Right lobe of liver (tissue), 6 donors: ENCODE data around the gene DLGAP5. TPM values are rescaled to one million over a fixed set of nuclear protein-coding genes. Genes with fewer than 3 reads are reported as not detected.

Experiments
- ATAC-seq, 4 donors: fragments of 200-7000 bp; cut with Tn5 transposase; one replicate each; pipeline ENCODE4 v1.9.1; 2020; ENCODE audit warnings: mild to moderate bottlenecking in 4 of 4, moderate library complexity in 4 of 4
- DNase-seq, 3 donors: peaks; one replicate each; pipeline ENCODE4 v3.0.0-alpha.2; 2020
- H3K27ac ChIP-seq, 3 donors: fragments of 200-600 bp; one replicate each; pipeline ENCODE4 v1.8.0; 2022
- H3K27me3 ChIP-seq, 2 donors: fragments of 200-600 bp; one replicate each; pipeline ENCODE4 v1.8.0; 2022
- H3K36me3 ChIP-seq, 4 donors: fragments of 200-600 bp; sonication (generic) in 1 of 4; one replicate each; pipeline versions ENCODE4 v1.5.1 to v1.8.0; 2017 to 2022; ENCODE audit warnings: control low read depth in 1 of 4
- H3K4me1 ChIP-seq, 4 donors: fragments of 200-600 bp; sonication (generic) in 1 of 4; one replicate each; pipeline versions ENCODE4 v1.5.1 to v1.8.0; 2017 to 2022; ENCODE audit warnings: control low read depth in 1 of 4
- H3K4me3 ChIP-seq, 3 donors: fragments of 200-600 bp; one replicate each; pipeline ENCODE4 v1.8.0; 2022
- H3K9me3 ChIP-seq, 4 donors: fragments of 200-600 bp; sonication (generic) in 1 of 4; one replicate each; pipeline versions ENCODE4 v1.5.1 to v1.8.0; 2017 to 2022; ENCODE audit warnings: control low read depth in 1 of 4
- CTCF ChIP-seq, 4 donors: fragments of 200-600 bp in 3 of 4; fragments of 450-650 bp in 1 of 4; IDR thresholded peaks; one replicate each; pipeline versions ENCODE4 v1.5.1 to v1.8.0; 2016 to 2022; ENCODE audit warnings: antibody characterized with exemption in 4 of 4, mild to moderate bottlenecking in 2 of 4
- POLR2A ChIP-seq: fragments of 450-650 bp; IDR thresholded peaks from one replicate; pipeline ENCODE4 v1.6.1; 2017; ENCODE audit warnings: antibody characterized with exemption, mild to moderate bottlenecking
- WGBS: methylation state at CpG from one replicate; pipeline ENCODE4 v1.1.6; 2018; ENCODE audit warnings: low coverage, low lambda C conversion rate; ENCODE audit not compliant: insufficient coverage; ENCODE audit errors: missing lambda C conversion rate; 5-methylcytosine and 5-hydroxymethylcytosine counted together
- intact Hi-C, 2 donors: fragments of 100-400 bp; cut with DNase I; formaldehyde crosslinking; loops; one replicate each; pipeline versions ENCODE4 v1.11.2 to v1.14.1; 2022
- total RNA-seq, 6 experiments: library from RNA; depleted of rRNA in 2 of 6; stranded (reverse); fragments of >200 nt in 2 of 6; fragmentation: NEBNext Ultra II Directional in 3 of 6; extraction: Animal tissue kit (Norgen Biotek cat#: 25700) in 3 of 6; gene quantifications; one replicate each; pipeline versions ENCODE4 v1.1.0 to v1.2.4, GENCODE V29; 2016 to 2023
- donor health status: DM: no; HTN: yes; CAD: no.
- donor health status: DM: no; HTN: no; CAD: no.
- donor health status: DM: no; HTN: no; CAD: no.
- donor health status: DM: no; HTN: yes; CAD: no.
- donor health status: DM: no; HTN: yes; CAD: no.

DLGAP5 gene
- total RNA-seq, 6 experiments from 2014 or later = 0.27 to 1.3 (median 0.86) TPM; not detected in 1

GRCh38 chr14:55125403-55125802, 66.0 kb downstream of the DLGAP5 start:
- DNase-seq = no peak
- intact Hi-C loops = no loop called here
- H3K36me3 ChIP-seq = no peaks in the 10 kb centered on the region
- no peak overlapping the region for H3K27ac ChIP-seq
- peaks cover 0 to 12% (median 0%) of the 10 kb centered on the region in 4 donors for H3K4me1 ChIP-seq
- no peaks in the 10 kb centered on the region for H3K9me3 ChIP-seq
- ATAC-seq = peak; percentile 3 to 35 (median 16)
- H3K27me3 ChIP-seq = no peaks in the 10 kb centered on the region
- 47% methylated on average over 2 of the region's 3 CpGs for WGBS
- TF ChIP-seq CTCF (IDR thresholded peaks at IDR 0.05) (no peak), POLR2A (no peak)
- no peak overlapping the region for H3K4me3 ChIP-seq

GRCh38 chr14:55124774-55125386, 66.5 kb downstream of the DLGAP5 start:
- TF ChIP-seq CTCF (IDR thresholded peaks at IDR 0.05) (no peak), POLR2A (no peak)
- WGBS = 71% methylated on average over 5 of the region's 8 CpGs
- no peak for DNase-seq
- ATAC-seq = no peak
- Histone ChIP-seq H3K27ac (no peak overlapping the region), H3K4me3 (no peak overlapping the region), H3K27me3 (no peaks in the 10 kb centered on the region), H3K4me1 (peaks cover 0 to 8% (median 0%) of the 10 kb centered on the region in 4 donors), H3K9me3 (no peaks in the 10 kb centered on the region), H3K36me3 (no peaks in the 10 kb centered on the region)
- intact Hi-C loops = no loop called here

GRCh38 chr14:55123852-55124639, 67.3 kb downstream of the DLGAP5 start:
- no peak overlapping the region for H3K27ac ChIP-seq
- 86% methylated on average over 9 of the region's 9 CpGs for WGBS
- intact Hi-C loops = no loop called here
- H3K9me3 ChIP-seq = no peaks in the 10 kb centered on the region
- H3K36me3 ChIP-seq = no peaks in the 10 kb centered on the region
- H3K27me3 ChIP-seq = no peaks in the 10 kb centered on the region
- H3K4me3 ChIP-seq = no peak overlapping the region
- ATAC-seq (no peak), DNase-seq (no peak)
- no peaks in the 10 kb centered on the region for H3K4me1 ChIP-seq
- TF ChIP-seq POLR2A = no peak
- TF ChIP-seq CTCF (IDR thresholded peaks at IDR 0.05) = no peak

GRCh38 chr14:55123101-55123500, 68.3 kb downstream of the DLGAP5 start:
- DNase-seq (no peak), ATAC-seq (no peak)
- TF ChIP-seq POLR2A (no peak), CTCF (IDR thresholded peaks at IDR 0.05) (no peak)
- Histone ChIP-seq H3K4me1 (no peaks in the 10 kb centered on the region), H3K27me3 (no peaks in the 10 kb centered on the region), H3K4me3 (no peak overlapping the region), H3K36me3 (no peaks in the 10 kb centered on the region), H3K9me3 (no peaks in the 10 kb centered on the region), H3K27ac (no peak overlapping the region)
- intact Hi-C loops = no loop called here
- 73% methylated on average over 8 of the region's 8 CpGs for WGBS
